Activated CD4-positive, alpha-beta T cell treated with anti-CD3 and anti-CD28 coated beads, Interleukin-2, amount 10 ng/mL, durations not matched to agents 24 days and 14 days (primary cell): ENCODE results near the gene BEND4. TPM values are rescaled to one million over a fixed set of nuclear protein-coding genes. Genes with fewer than 3 reads are reported as not detected.

ENCODE experiments used
- DNase-seq: peaks from one replicate; pipeline ENCODE4 v3.0.0; 2022
- H3K27ac Mint-ChIP-seq: one replicate; pipeline ENCODE4 v1.8.0; 2022; ENCODE audit warnings: mild to moderate bottlenecking, mixed read lengths
- H3K27me3 Mint-ChIP-seq: one replicate; pipeline ENCODE4 v1.8.0; 2022; ENCODE audit warnings: mixed read lengths
- H3K36me3 Mint-ChIP-seq: one replicate; pipeline ENCODE4 v1.8.0; 2022; ENCODE audit warnings: low read depth, mild to moderate bottlenecking, mixed read lengths
- H3K4me1 Mint-ChIP-seq: one replicate; pipeline ENCODE4 v1.8.0; 2021; ENCODE audit warnings: mixed read lengths
- H3K4me3 Mint-ChIP-seq: one replicate; pipeline ENCODE4 v1.8.0; 2022; ENCODE audit warnings: mild to moderate bottlenecking, moderate library complexity, mixed read lengths
- H3K9me3 Mint-ChIP-seq: one replicate; pipeline ENCODE4 v1.8.0; 2021; ENCODE audit warnings: mixed read lengths
- intact Hi-C: fragments of 100-400 bp; cut with micrococcal nuclease; formaldehyde crosslinking; loops from one replicate; pipeline ENCODE4 v1.15.1; 2023
- total RNA-seq: library from RNA; stranded (reverse); gene quantifications from 2 replicates; pipeline ENCODE4 v1.2.3, GENCODE V29; 2022

Gene BEND4
- total RNA-seq, 1 donor from 2014 or later = 0.72 TPM

DNA sequence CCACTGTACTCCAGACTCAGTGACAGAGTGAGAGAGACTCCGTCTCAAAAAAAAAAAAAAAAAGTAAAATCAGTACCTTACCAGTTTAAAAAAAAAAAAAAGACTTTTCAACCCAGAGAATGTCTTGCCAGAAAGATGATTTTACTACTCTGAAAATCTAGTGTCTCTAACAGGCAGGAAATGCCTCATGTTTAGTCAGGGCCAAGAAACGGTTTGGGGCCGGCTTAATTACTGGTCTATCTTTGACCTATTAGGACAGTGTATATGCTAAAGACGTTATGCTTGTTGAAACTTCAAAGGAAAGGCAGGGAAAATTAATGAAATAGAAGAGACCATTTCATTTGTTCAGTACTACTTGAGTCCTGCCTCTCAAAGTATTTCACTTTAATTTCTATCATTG, 9.9 kb downstream of the BEND4 start:
- no peaks in the 10 kb centered on the region for H3K36me3 Mint-ChIP-seq
- no peaks in the 10 kb centered on the region for H3K9me3 Mint-ChIP-seq
- H3K4me3 Mint-ChIP-seq = no peak overlapping the region
- peaks cover 9% of the 10 kb centered on the region for H3K27me3 Mint-ChIP-seq
- H3K27ac Mint-ChIP-seq = no peak overlapping the region
- no peaks in the 10 kb centered on the region for H3K4me1 Mint-ChIP-seq
- intact Hi-C loops = no loop called here
- no peak for DNase-seq

DNA sequence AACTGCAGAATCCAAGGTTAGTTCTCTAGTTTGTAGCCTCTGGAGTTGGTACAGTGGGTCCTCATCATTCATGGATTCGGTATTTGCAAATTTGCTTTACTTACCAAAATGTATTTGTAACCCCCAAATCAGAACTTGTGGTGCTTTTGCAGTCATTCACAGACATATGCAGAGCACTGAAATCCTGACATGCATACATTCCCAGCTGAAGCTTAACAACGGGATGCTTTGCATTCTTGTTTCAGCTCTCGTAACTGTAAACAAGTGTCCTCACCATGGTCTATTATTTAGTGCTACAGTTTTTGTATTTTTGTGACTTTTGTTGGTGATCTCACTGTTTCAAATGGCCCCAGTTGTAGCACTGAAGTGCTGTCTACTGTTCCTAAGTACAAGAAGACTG, 16.1 kb downstream of the BEND4 start:
- Mint-ChIP-seq H3K4me3 (no peak overlapping the region), H3K36me3 (no peaks in the 10 kb centered on the region), H3K27me3 (peaks cover 1% of the 10 kb centered on the region), H3K9me3 (no peaks in the 10 kb centered on the region), H3K4me1 (no peaks in the 10 kb centered on the region), H3K27ac (no peak overlapping the region)
- intact Hi-C loops = no loop called here
- no peak for DNase-seq

DNA sequence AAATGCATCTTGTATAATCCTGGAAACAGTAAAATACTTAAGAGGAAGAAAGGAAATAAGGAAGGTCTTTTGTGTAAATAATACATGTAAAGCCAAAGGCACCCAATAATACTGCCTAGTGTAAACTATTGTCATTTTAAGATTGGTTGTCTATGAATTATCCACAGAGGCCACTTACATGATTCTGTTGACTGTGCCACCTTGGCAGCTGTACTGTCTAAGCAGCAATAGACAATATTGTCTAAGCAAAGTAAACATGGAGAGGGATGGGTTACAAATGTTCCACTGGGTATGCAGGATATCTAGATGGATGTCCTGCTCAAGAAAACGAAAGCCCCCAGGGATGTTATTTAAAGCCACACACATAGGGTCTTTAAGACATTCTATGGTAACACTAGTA, 19.4 kb downstream of the BEND4 start:
- intact Hi-C loops = no loop called here
- Mint-ChIP-seq H3K27me3 (peaks cover 2% of the 10 kb centered on the region), H3K36me3 (no peaks in the 10 kb centered on the region), H3K4me1 (no peaks in the 10 kb centered on the region), H3K9me3 (no peaks in the 10 kb centered on the region), H3K4me3 (no peak overlapping the region), H3K27ac (no peak overlapping the region)
- no peak for DNase-seq

- Mint-ChIP-seq H3K36me3 (no peaks in the 10 kb centered on the region), H3K9me3 (no peaks in the 10 kb centered on the region), H3K4me3 (no peak overlapping the region), H3K27ac (no peak overlapping the region), H3K27me3 (peaks cover 2% of the 10 kb centered on the region), H3K4me1 (no peaks in the 10 kb centered on the region)
- no peak for DNase-seq
- intact Hi-C loops = no loop called here
Observed at GRCh38 chr4:42132099-42132498, 20.4 kb downstream of the BEND4 start.

DNA sequence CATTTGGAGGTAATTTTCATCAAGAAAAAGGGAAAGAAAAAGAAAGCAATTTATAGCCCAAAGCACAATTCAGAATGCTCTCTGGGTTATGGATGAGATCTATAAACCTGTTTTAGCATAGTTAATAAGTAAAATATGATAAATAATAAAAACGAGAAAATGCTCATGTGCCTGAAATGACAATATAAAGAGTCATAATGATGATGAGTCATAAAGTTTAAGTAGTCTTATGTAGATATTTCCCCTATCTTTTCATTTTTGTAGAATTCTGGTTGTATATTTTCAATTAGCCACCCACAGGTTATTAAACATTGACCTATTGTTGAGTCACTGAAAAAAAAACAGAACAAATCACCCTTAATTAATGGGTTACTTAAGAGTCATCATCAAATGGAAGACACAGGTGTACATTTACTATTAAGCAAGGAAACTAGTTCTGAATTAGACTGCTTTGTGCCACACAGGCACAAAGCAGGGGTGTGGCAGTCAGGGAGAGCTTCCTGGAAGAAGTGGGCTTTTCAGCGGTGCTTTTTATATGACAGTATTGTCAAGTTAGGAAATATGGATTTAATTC, 29.3 kb downstream of the BEND4 start:
- intact Hi-C loops = no loop called here
- Mint-ChIP-seq H3K27me3 (peaks cover 1% of the 10 kb centered on the region), H3K4me3 (no peak overlapping the region), H3K4me1 (no peaks in the 10 kb centered on the region), H3K9me3 (no peaks in the 10 kb centered on the region), H3K36me3 (no peaks in the 10 kb centered on the region), H3K27ac (no peak overlapping the region)
- no peak for DNase-seq

DNA sequence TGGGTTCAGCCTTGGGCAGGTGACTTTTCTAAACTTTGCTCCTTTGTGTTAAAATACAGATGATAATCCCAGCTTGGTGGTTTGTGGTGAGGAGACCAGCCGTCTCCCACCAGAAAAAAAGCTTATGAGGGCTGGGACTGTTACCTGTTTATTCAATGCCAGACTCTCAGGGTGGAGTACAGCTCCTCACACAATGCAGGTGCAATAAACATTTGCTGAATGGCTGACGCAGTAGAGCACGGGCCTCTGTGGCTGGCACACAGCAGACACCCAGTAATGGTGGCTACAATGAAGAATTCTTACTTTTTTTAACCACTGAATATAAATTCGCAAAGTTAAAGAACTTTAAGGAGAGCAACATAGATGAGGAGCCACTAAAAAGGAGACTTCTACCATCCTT, 30.2 kb downstream of the BEND4 start:
- Mint-ChIP-seq H3K9me3 (no peaks in the 10 kb centered on the region), H3K27ac (no peak overlapping the region), H3K4me1 (no peaks in the 10 kb centered on the region), H3K36me3 (no peaks in the 10 kb centered on the region), H3K27me3 (peaks cover 1% of the 10 kb centered on the region), H3K4me3 (no peak overlapping the region)
- no peak for DNase-seq
- intact Hi-C loops = no loop called here

GRCh38 chr4:42119886-42120285, 32.6 kb downstream of the BEND4 start:
- H3K27ac Mint-ChIP-seq = no peak overlapping the region
- no peaks in the 10 kb centered on the region for H3K4me1 Mint-ChIP-seq
- H3K27me3 Mint-ChIP-seq = peaks cover 5% of the 10 kb centered on the region
- DNase-seq = no peak
- no peaks in the 10 kb centered on the region for H3K9me3 Mint-ChIP-seq
- no peaks in the 10 kb centered on the region for H3K36me3 Mint-ChIP-seq
- intact Hi-C loops = no loop called here
- no peak overlapping the region for H3K4me3 Mint-ChIP-seq

DNA sequence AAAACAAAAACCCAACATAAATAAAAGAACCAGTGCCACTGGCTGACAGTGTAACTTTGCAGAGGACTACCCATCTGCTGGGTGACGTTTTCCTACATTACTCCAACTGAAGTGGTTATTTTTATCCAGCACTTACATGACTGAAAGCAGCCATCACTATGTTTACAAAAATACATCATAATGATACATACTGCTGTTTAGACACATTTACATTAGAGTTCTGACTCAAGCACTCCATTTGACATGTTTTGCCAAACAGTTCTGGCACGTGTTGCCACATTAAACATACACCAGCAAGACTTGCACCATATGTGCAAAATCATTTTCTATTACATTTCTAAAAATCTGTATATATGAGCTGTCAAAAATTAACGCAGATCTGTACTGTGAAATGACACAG, 39.6 kb downstream of the BEND4 start:
- no peaks in the 10 kb centered on the region for H3K4me1 Mint-ChIP-seq
- no peaks in the 10 kb centered on the region for H3K36me3 Mint-ChIP-seq
- intact Hi-C loops = no loop called here
- no peak overlapping the region for H3K4me3 Mint-ChIP-seq
- H3K9me3 Mint-ChIP-seq = no peaks in the 10 kb centered on the region
- H3K27me3 Mint-ChIP-seq = peaks cover 7% of the 10 kb centered on the region
- no peak overlapping the region for H3K27ac Mint-ChIP-seq
- no peak for DNase-seq

- Mint-ChIP-seq H3K27ac (no peak overlapping the region), H3K4me1 (peaks cover 2% of the 10 kb centered on the region), H3K9me3 (peaks cover 9% of the 10 kb centered on the region), H3K4me3 (no peak overlapping the region), H3K36me3 (no peaks in the 10 kb centered on the region), H3K27me3 (peaks cover 2% of the 10 kb centered on the region)
- intact Hi-C loops = no loop called here
- DNase-seq = no peak
Observed at GRCh38 chr4:42104521-42104920, 47.9 kb downstream of the BEND4 start.

GRCh38 chr4:42101446-42101975, 50.9 kb downstream of the BEND4 start:
- intact Hi-C loops = no loop called here
- Mint-ChIP-seq H3K4me3 (no peak overlapping the region), H3K4me1 (peaks cover 2% of the 10 kb centered on the region), H3K27ac (no peak overlapping the region), H3K9me3 (peaks cover 9% of the 10 kb centered on the region), H3K27me3 (peaks cover 2% of the 10 kb centered on the region), H3K36me3 (no peaks in the 10 kb centered on the region)
- DNase-seq = no peak

- Mint-ChIP-seq H3K27ac (no peak overlapping the region), H3K36me3 (peaks cover 18% of the 10 kb centered on the region), H3K4me3 (no peak overlapping the region)
Observed at GRCh38 chr4:42088386-42088785, 64.1 kb downstream of the BEND4 start.

GRCh38 chr4:42083816-42084215, 68.6 kb downstream of the BEND4 start:
- intact Hi-C loops = no loop called here
- Mint-ChIP-seq H3K27me3 (no peaks in the 10 kb centered on the region), H3K4me1 (no peaks in the 10 kb centered on the region), H3K4me3 (no peak overlapping the region), H3K36me3 (peaks cover 18% of the 10 kb centered on the region), H3K9me3 (no peaks in the 10 kb centered on the region), H3K27ac (no peak overlapping the region)
- no peak for DNase-seq

More at GRCh38 chr4:42088386-42088785, 64.1 kb downstream of the BEND4 start:
- Mint-ChIP-seq H3K9me3 (no peaks in the 10 kb centered on the region), H3K27me3 (no peaks in the 10 kb centered on the region), H3K4me1 (no peaks in the 10 kb centered on the region)
- intact Hi-C loops = no loop called here
- DNase-seq = no peak

DNA sequence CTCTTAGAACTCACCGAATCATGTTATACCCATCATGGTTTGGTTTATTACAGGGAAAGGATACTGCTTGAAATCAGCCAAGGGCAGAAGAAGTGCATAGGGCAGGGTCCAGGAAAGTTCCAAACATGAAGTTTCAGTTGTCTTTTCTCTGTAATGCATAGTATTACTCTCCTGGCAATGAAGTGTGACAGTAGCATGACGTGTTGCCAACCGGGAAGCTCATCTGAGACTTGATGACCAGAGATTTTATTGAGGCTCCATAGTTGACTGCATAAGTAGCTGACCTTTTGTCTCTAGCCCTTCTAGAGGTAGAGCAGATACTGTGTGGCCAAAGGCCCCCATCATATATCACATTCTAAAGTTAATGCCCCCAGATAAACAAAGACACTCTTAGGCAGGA, 72.1 kb downstream of the BEND4 start:
- H3K4me3 Mint-ChIP-seq = no peak overlapping the region
- H3K36me3 Mint-ChIP-seq = peaks cover 7% of the 10 kb centered on the region
- H3K9me3 Mint-ChIP-seq = no peaks in the 10 kb centered on the region
- H3K27me3 Mint-ChIP-seq = no peaks in the 10 kb centered on the region
- intact Hi-C loops = no loop called here
- no peak for DNase-seq
- no peak overlapping the region for H3K27ac Mint-ChIP-seq
- H3K4me1 Mint-ChIP-seq = no peaks in the 10 kb centered on the region

- H3K27ac Mint-ChIP-seq = no peak overlapping the region
- no peak for DNase-seq
- H3K36me3 Mint-ChIP-seq = peaks cover 12% of the 10 kb centered on the region
- no peaks in the 10 kb centered on the region for H3K9me3 Mint-ChIP-seq
- intact Hi-C loops = no loop called here
- H3K27me3 Mint-ChIP-seq = no peaks in the 10 kb centered on the region
- no peak overlapping the region for H3K4me3 Mint-ChIP-seq
- no peaks in the 10 kb centered on the region for H3K4me1 Mint-ChIP-seq
Observed at GRCh38 chr4:42078184-42078801, 74.2 kb downstream of the BEND4 start.

GRCh38 chr4:42074294-42074693, 78.2 kb downstream of the BEND4 start:
- peaks cover 17% of the 10 kb centered on the region for H3K36me3 Mint-ChIP-seq
- H3K9me3 Mint-ChIP-seq = no peaks in the 10 kb centered on the region
- H3K27ac Mint-ChIP-seq = no peak overlapping the region
- intact Hi-C loops = no loop called here
- no peaks in the 10 kb centered on the region for H3K27me3 Mint-ChIP-seq
- no peaks in the 10 kb centered on the region for H3K4me1 Mint-ChIP-seq
- no peak for DNase-seq
- H3K4me3 Mint-ChIP-seq = no peak overlapping the region
